CD4-positive, alpha-beta T cell treated with Interleukin-4 for 1 hour (primary cell): ENCODE measurements around the gene SASH1.
"Not testable (repeated sequence)": the region's sequence is repeated elsewhere in the genome, so short reads cannot be mapped to it uniquely, and the experiment has no call there.

Source experiments
- DNase-seq, 2 donors: peaks; one replicate each; pipeline ENCODE4 v3.0.0-alpha.2; 2020 to 2022

SASH1 gene

DNA sequence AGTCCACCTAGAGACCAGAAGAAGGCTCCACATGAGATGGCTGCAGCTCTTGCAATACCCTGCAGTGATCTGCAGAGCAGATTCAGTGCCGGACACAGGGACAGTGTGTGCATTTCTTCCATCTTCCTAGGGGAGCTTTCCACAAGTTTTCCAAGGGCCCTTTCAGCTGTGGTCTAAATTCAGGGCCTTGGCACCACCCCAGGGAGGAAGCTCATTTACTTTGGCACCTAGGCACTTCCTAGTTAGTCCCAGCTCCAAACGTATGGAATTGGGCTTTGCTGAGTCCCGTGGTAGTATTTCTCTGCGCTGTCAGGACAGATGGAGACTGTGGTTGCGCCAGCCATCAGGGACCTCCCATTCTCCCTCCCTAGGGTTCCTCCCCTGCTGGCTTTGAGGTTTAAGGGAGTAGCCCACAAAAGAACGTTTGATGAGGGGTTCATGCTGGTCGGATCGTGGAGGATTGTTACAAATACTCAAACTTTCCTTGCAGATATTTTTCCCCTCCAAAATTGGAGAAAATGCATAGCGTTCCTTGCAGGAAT is 221.9 kb downstream of the SASH1 start:
- DNase-seq: no peak

DNA sequence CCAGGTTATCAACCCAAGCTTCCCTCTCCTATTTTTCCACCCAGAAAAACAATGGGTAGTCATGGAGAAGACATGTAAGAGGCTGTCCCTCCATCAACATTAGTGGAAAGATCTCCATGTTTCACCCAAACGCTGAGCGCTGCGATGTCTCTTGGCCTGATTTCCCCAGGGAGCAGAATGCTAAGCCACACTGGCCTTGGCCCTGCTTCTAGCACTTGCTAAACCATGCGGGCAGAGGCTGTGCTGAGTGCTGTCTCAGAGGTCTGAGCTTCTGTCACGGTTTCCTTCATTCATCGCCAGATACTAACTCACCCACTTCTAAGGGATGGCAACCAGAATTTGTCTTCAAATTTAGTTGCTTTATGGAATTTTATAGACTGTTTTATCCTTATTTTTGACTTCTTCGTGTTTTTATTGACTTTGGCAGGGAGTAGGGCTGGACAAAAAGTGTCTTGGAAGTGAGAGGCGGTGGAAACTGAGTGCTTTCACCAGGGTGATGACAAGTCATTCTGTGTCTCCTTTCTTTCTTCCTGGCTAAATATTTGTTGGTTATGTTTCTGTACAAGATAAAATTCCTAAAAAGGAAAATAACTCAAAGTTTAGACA is 222.8 kb downstream of the SASH1 start:
- DNase-seq: no peak

GRCh38 chr6:148565930-148566663 is 223.5 kb downstream of the SASH1 start:
- peak in 1 of 2 donors; percentile 50 for DNase-seq

DNA sequence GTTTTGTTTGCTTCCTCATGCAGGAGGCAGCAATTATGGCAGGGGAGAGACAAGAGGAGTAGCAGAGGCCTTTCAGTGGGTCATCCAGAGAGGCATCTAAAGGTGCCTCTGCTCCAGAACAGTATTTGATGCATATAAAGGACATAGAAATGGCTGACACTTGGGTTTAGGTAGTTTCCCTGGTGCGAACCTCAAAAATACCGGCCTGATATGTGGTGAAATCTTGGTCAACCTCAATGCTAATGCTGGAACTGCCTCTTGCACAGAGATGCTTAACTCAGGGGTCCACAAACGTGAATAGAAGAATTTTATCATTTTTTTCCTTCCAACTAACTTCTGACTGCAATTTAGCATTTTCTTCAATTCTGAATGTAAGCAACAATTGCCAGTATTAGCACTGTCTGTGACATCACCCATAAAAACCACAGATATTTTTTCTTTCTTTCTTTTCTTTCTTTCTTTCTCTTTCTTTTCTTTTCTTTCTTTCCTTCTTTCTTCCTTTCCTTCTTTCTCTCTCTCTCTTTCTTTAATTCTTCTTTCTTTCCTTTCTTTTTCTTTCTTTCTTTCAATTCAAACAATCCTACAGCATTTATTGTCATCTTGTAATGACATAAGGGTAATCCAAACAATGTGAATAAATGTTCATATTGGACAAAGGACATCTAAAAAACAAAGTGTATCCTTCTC is 224.2 kb downstream of the SASH1 start:
- peak in 1 of 2 donors; percentile 20 for DNase-seq

DNA sequence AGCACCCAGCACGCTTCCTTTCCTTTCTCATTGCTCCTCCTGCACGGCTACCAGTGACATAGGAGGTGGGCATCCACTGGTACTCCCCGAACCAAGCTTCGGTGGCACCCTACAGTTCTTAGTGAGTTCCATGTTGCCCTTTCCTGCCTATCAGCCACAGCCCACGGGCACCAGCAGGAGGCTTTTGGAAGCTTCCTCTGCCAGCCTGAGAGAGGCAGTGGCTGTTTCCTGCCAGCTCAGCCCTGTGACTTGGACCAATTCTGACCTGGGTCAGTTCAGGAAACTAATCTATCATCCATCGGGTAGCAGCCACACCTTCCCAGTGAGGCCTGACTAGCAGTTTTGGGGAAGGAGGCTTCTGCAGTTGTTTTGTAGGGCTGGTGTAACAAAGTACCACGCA is 227.8 kb downstream of the SASH1 start:
- no peak for DNase-seq

DNA sequence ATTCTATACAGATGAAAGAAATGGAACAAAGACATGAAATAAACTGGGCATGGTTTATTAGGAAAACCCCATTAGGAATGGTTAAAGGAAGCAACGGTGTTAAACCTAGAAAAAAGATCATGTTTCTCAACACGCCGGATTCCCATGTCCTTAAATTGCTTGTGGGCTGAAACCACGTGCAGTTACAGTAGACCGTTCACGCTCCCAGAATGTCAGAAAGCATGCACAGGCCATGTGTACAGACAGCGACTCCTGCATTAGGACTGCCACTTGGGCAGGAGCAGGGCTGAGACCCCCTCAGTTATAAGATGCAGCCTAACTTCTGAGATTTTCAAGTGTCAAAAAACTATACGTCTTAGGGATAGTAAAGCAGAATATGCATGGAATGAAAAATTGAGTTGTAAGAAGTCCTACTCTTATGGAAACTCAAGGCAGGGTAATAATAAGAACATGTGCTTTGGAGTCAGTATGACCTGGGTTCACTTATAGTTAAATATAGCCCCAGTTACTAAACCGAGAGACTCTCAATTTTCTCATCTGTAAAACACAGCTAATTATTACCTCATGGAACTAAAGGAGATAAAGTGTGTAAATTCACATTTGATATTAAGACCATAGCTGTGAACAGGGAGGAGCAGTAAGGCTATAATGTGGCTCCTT is 230.2 kb downstream of the SASH1 start:
- no peak for DNase-seq

DNA sequence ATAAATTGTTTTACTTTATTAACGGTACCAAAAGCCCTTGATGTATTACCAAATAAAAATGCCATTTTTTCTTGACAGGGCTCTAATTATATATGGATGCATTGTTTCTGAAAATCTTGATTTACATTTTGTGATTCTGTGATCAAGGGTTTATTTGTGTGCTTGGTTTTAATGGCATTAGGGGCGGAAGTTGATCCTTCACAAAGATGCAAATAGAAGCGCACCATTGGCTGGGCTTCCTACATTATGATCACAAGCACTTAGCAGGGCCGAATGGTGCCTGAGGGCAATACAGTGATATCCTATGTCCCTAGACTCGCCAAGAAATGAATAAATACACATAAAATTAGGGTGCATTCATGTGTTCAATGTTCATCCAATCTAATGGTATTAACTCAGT is 231.3 kb downstream of the SASH1 start:
- no peak for DNase-seq

- peak; percentile 53 to 77 for DNase-seq
Measured at GRCh38 chr6:148577687-148578488, 235.2 kb downstream of the SASH1 start.

- no peak for DNase-seq
Measured at GRCh38 chr6:148578489-148578814, 235.8 kb downstream of the SASH1 start.

- no peak for DNase-seq
Measured at GRCh38 chr6:148578837-148579565, 236.4 kb downstream of the SASH1 start.

GRCh38 chr6:148580442-148580841 is 237.8 kb downstream of the SASH1 start:
- DNase-seq: no peak

DNA sequence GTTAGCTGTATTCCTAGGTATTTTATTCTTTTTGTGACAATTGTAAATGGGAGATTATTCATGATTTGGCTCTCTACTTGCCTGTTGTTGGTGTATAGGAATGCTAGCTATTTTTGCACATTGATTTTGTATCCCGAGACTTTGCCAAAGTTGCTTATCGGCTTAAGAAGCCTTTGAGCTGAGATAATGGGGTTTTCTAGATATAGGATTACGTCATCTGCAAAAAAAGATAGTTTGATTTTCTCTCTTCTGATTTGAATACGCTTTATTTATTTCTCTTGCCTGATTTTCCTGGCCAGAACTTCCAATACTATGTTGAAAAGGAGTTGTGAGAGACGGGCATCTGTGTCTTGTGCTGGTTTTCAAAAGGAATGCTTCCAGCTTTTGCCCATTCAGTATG is 241.0 kb downstream of the SASH1 start:
- no peak for DNase-seq

GRCh38 chr6:148585641-148586040 is 243.0 kb downstream of the SASH1 start:
- DNase-seq: not testable (repeated sequence)

GRCh38 chr6:148590883-148591282 is 248.2 kb downstream of the SASH1 start:
- DNase-seq: no peak

- DNase-seq: no peak
Measured at GRCh38 chr6:148591656-148592055, 249.0 kb downstream of the SASH1 start.

DNA sequence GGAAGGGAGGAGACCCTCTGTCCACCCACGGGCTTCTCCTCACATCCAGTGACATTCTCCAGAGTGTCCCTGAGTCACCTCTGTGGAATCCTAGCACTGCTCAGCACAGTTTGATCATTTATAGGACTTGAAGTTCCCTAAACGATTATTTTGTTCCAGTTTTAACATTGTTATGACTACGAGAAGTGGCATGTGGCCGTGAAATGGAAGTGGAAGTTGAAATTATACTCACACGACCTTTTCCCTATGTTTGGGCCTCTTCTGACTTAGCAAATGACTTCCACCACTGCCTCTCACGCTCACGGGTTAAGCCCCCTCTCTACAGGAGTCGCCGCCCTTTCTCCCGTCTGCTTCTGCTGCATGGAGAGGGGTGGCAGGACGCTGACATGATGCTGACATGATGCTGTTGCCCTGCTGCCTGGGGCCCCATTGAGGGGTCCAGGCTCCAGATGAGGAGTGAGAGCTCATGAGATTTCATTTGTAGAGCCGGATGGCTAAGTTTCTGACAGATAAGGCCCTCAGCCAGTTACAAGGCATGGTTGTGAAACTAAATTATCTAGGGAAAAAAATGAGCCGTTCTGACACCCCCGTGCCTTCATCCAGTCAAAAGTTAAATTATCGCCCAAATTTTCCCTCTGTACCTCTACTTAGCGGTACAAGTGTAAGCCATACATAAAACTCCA is 250.6 kb downstream of the SASH1 start:
- no peak for DNase-seq

- DNase-seq: no peak
Measured at GRCh38 chr6:148593813-148594170, 251.2 kb downstream of the SASH1 start.

DNA sequence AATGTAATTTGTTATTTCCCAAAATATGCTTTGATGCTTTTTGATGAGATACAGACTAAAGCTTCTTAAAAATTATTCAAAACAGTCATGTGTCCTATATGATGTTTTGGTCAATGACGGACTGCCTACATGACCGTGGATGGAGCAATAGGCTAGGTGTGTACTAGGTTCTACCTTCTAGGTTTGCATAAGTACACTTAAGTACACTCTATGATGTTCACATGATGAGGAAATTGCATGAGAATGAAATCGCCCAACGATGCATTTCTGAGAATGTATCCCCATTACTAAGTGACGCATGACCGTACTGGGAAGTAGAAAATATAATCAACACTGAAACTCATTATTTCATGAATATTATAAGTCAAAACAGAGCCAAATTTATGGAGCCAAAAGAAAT is 252.9 kb downstream of the SASH1 start:
- no peak for DNase-seq

- DNase-seq: no peak
Measured at GRCh38 chr6:148596891-148597455, 254.3 kb downstream of the SASH1 start.

GRCh38 chr6:148598724-148599123 is 256.1 kb downstream of the SASH1 start:
- DNase-seq: no peak

DNA sequence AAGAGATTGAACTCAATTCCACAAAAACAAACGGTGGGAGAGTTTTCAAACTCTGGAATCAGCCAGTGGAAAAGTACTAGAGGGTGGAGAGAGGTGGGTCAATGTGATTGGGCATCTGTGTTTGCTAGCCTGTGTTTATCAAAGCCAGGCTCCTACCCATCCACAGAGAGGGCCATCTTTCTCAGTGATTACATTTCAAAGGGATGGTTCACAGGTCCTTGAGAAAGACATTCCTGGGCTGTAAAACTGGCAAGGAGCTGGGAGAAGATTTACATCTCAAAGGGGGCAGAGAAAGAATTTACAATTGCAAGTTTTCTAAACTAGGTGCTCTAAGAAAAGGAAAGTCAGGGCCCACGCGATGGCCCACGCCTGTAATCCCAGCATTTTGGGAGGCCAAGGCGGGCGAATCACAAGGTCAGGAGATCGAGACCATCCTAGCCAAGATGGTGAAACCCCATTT is 257.4 kb downstream of the SASH1 start:
- no peak for DNase-seq
